ENCODE results near the gene ITIH5.

- no peak for TF ChIP-seq CTCF (IDR thresholded peaks at IDR 0.05)
- no peak for TF ChIP-seq EZH2 (IDR thresholded peaks at IDR 0.05; ENCODE audit: borderline replicate concordance, insufficient read depth, low read depth, low read length, poor library complexity, severe bottlenecking)
Observed at GRCh38 chr10:7585228-7585627, 81.5 kb downstream of the ITIH5 start.
